Keratinocyte (primary cell): Measurements from ENCODE around the gene NEUROD1.

Source experiments
- EZH2 ChIP-seq: IDR thresholded peaks from one replicate; pipeline ENCODE4 v1.6.1; 2012; ENCODE audit warnings: inconsistent platforms, mild to moderate bottlenecking, low read length, moderate library complexity
- TF ChIP-seq, protein P1 (sequence below), 3 experiments: IDR thresholded peaks in 1 of 3; conservative IDR thresholded peaks in 1 of 3; optimal IDR thresholded peaks in 1 of 3; 2 replicates in 2 of 3; 3 replicates in 1 of 3; pipeline versions ENCODE3 to v1.5.1; 2011; ENCODE audit warnings: low read length in 3 of 3, mild to moderate bottlenecking in 3 of 3, moderate library complexity in 2 of 3, control low read depth in 1 of 3, inconsistent platforms in 1 of 3; ENCODE audit not compliant: insufficient read depth in 2 of 3; ENCODE audit errors: extremely low read depth in 1 of 3

DNA sequence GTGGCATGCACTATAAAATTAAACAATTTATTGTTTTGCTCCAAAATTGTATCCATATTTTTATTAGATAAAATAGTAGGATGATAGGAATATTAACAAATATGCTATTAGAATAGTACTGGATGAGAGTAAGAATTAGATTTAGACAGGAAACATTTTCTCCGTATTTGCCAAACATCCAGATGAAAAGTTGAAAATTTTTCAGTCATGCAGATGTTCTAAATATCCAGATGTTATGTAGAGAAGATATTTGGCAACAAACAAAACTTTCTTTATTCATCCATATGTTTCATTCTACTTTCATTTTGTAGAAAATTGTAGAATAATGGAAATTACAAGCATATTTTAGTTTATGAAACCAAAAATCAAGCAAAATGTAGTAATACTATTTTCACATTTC is 45.2 kb upstream of the NEUROD1 start:
- TF ChIP-seq, protein P1, sequence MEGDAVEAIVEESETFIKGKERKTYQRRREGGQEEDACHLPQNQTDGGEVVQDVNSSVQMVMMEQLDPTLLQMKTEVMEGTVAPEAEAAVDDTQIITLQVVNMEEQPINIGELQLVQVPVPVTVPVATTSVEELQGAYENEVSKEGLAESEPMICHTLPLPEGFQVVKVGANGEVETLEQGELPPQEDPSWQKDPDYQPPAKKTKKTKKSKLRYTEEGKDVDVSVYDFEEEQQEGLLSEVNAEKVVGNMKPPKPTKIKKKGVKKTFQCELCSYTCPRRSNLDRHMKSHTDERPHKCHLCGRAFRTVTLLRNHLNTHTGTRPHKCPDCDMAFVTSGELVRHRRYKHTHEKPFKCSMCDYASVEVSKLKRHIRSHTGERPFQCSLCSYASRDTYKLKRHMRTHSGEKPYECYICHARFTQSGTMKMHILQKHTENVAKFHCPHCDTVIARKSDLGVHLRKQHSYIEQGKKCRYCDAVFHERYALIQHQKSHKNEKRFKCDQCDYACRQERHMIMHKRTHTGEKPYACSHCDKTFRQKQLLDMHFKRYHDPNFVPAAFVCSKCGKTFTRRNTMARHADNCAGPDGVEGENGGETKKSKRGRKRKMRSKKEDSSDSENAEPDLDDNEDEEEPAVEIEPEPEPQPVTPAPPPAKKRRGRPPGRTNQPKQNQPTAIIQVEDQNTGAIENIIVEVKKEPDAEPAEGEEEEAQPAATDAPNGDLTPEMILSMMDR (optimal IDR thresholded peaks at IDR 0.05 in 1 of 3, IDR thresholded peaks at IDR 0.05 in 1 of 3, conservative IDR thresholded peaks at IDR 0.05 in 1 of 3; ENCODE audit: extremely low read depth in 1 of 3, insufficient read depth in 2 of 3, low read length in 3 of 3), result no peak
- no peak for TF ChIP-seq EZH2
